T-helper 2 cell treated with Interferon-gamma antibody and Interleukin-4, amounts not matched to agents 5 μg/mL and 100 μg/mL, for 36 hours (primary cell): Measurements from ENCODE around the gene SCAANT1.

Experiments used
- DNase-seq: peaks from one replicate; pipeline ENCODE4 v3.0.0; 2021; ENCODE audit warnings: low spot score
- H3K27ac Mint-ChIP-seq: one replicate; pipeline ENCODE4 v1.8.0; 2021; ENCODE audit warnings: mild to moderate bottlenecking, mixed read lengths
- H3K27me3 Mint-ChIP-seq: one replicate; pipeline ENCODE4 v1.8.0; 2021; ENCODE audit warnings: low read depth, mixed read lengths
- H3K36me3 Mint-ChIP-seq: one replicate; pipeline ENCODE4 v1.8.0; 2021; ENCODE audit warnings: low read depth, mixed read lengths
- H3K4me1 Mint-ChIP-seq: one replicate; pipeline ENCODE4 v1.8.0; 2021; ENCODE audit warnings: low read depth, mixed read lengths
- H3K4me3 Mint-ChIP-seq: one replicate; pipeline ENCODE4 v1.8.0; 2022; ENCODE audit warnings: mild to moderate bottlenecking, moderate library complexity, mixed read lengths
- H3K9me3 Mint-ChIP-seq: one replicate; pipeline ENCODE4 v1.8.0; 2021; ENCODE audit warnings: mixed read lengths

Gene SCAANT1

GRCh38 chr3:63945558-63946096 lies 33.4 kb upstream of the SCAANT1 start:
- H3K27ac Mint-ChIP-seq: peak overlapping the region; percentile 2
- peaks cover 19% of the 10 kb centered on the region for H3K36me3 Mint-ChIP-seq

GRCh38 chr3:63943678-63944077 lies 31.5 kb upstream of the SCAANT1 start:
- H3K4me3 Mint-ChIP-seq: no peak overlapping the region
- DNase-seq: no peak
- no peaks in the 10 kb centered on the region for H3K27me3 Mint-ChIP-seq
- H3K27ac Mint-ChIP-seq: peak overlapping the region; percentile 0
- peaks cover 22% of the 10 kb centered on the region for H3K36me3 Mint-ChIP-seq
- H3K9me3 Mint-ChIP-seq: no peaks in the 10 kb centered on the region
- peaks cover 46% of the 10 kb centered on the region for H3K4me1 Mint-ChIP-seq

More at GRCh38 chr3:63945558-63946096, 33.4 kb upstream of the SCAANT1 start:
- DNase-seq: no peak
- Mint-ChIP-seq H3K4me3 (no peak overlapping the region), H3K9me3 (no peaks in the 10 kb centered on the region), H3K4me1 (peaks cover 49% of the 10 kb centered on the region), H3K27me3 (no peaks in the 10 kb centered on the region)

- no peak for DNase-seq
- Mint-ChIP-seq H3K27me3 (no peaks in the 10 kb centered on the region), H3K27ac (no peak overlapping the region), H3K4me3 (no peak overlapping the region), H3K9me3 (no peaks in the 10 kb centered on the region), H3K4me1 (peaks cover 46% of the 10 kb centered on the region), H3K36me3 (peaks cover 24% of the 10 kb centered on the region)
Observed at GRCh38 chr3:63942528-63942927, 30.3 kb upstream of the SCAANT1 start.

GRCh38 chr3:63940389-63940757 lies 28.2 kb upstream of the SCAANT1 start:
- no peak for DNase-seq
- peaks cover 19% of the 10 kb centered on the region for H3K36me3 Mint-ChIP-seq
- H3K27ac Mint-ChIP-seq: no peak overlapping the region
- no peak overlapping the region for H3K4me3 Mint-ChIP-seq
- H3K9me3 Mint-ChIP-seq: no peaks in the 10 kb centered on the region
- no peaks in the 10 kb centered on the region for H3K27me3 Mint-ChIP-seq
- peaks cover 38% of the 10 kb centered on the region for H3K4me1 Mint-ChIP-seq

- no peak for DNase-seq
- H3K9me3 Mint-ChIP-seq: no peaks in the 10 kb centered on the region
- no peaks in the 10 kb centered on the region for H3K27me3 Mint-ChIP-seq
- H3K27ac Mint-ChIP-seq: peak overlapping the region; percentile 28
- peaks cover 19% of the 10 kb centered on the region for H3K36me3 Mint-ChIP-seq
- H3K4me3 Mint-ChIP-seq: no peak overlapping the region
- H3K4me1 Mint-ChIP-seq: peaks cover 48% of the 10 kb centered on the region
Observed at GRCh38 chr3:63937661-63938651, 25.8 kb upstream of the SCAANT1 start.

GRCh38 chr3:63936925-63937324 lies 24.7 kb upstream of the SCAANT1 start:
- Mint-ChIP-seq H3K4me1 (peaks cover 53% of the 10 kb centered on the region), H3K36me3 (peaks cover 21% of the 10 kb centered on the region), H3K27ac (no peak overlapping the region)

GRCh38 chr3:63934041-63934866 lies 22.1 kb upstream of the SCAANT1 start:
- H3K9me3 Mint-ChIP-seq: no peaks in the 10 kb centered on the region
- H3K4me1 Mint-ChIP-seq: peaks cover 53% of the 10 kb centered on the region
- H3K4me3 Mint-ChIP-seq: peak overlapping the region; percentile 56
- peaks cover 22% of the 10 kb centered on the region for H3K36me3 Mint-ChIP-seq
- no peaks in the 10 kb centered on the region for H3K27me3 Mint-ChIP-seq
- peak overlapping the region; percentile 73 for H3K27ac Mint-ChIP-seq
- no peak for DNase-seq

More at GRCh38 chr3:63936925-63937324, 24.7 kb upstream of the SCAANT1 start:
- Mint-ChIP-seq H3K27me3 (no peaks in the 10 kb centered on the region), H3K9me3 (no peaks in the 10 kb centered on the region), H3K4me3 (no peak overlapping the region)
- DNase-seq: no peak

GRCh38 chr3:63933459-63933858 lies 21.3 kb upstream of the SCAANT1 start:
- H3K36me3 Mint-ChIP-seq: peaks cover 19% of the 10 kb centered on the region
- H3K4me3 Mint-ChIP-seq: peak overlapping the region; percentile 42

GRCh38 chr3:63932509-63933212 lies 20.5 kb upstream of the SCAANT1 start:
- Mint-ChIP-seq H3K27me3 (no peaks in the 10 kb centered on the region), H3K36me3 (peaks cover 19% of the 10 kb centered on the region), H3K9me3 (no peaks in the 10 kb centered on the region), H3K27ac (peak overlapping the region; percentile 47), H3K4me1 (peaks cover 44% of the 10 kb centered on the region), H3K4me3 (peak overlapping the region; percentile 5)
- DNase-seq: no peak

More at GRCh38 chr3:63933459-63933858, 21.3 kb upstream of the SCAANT1 start:
- Mint-ChIP-seq H3K27ac (peak overlapping the region; percentile 52), H3K27me3 (no peaks in the 10 kb centered on the region), H3K9me3 (no peaks in the 10 kb centered on the region), H3K4me1 (peaks cover 50% of the 10 kb centered on the region)
- no peak for DNase-seq

- no peak overlapping the region for H3K27ac Mint-ChIP-seq
- H3K9me3 Mint-ChIP-seq: no peaks in the 10 kb centered on the region
- peaks cover 34% of the 10 kb centered on the region for H3K4me1 Mint-ChIP-seq
- no peaks in the 10 kb centered on the region for H3K27me3 Mint-ChIP-seq
- H3K4me3 Mint-ChIP-seq: no peak overlapping the region
- DNase-seq: no peak
- peaks cover 27% of the 10 kb centered on the region for H3K36me3 Mint-ChIP-seq
Observed at GRCh38 chr3:63931290-63931689, 19.1 kb upstream of the SCAANT1 start.

GRCh38 chr3:63927422-63928280 lies 15.5 kb upstream of the SCAANT1 start:
- Mint-ChIP-seq H3K27ac (no peak overlapping the region), H3K4me3 (no peak overlapping the region)

GRCh38 chr3:63926309-63926708 lies 14.1 kb upstream of the SCAANT1 start:
- H3K4me1 Mint-ChIP-seq: peaks cover 7% of the 10 kb centered on the region
- no peaks in the 10 kb centered on the region for H3K27me3 Mint-ChIP-seq
- no peak overlapping the region for H3K27ac Mint-ChIP-seq
- DNase-seq: no peak
- H3K9me3 Mint-ChIP-seq: no peaks in the 10 kb centered on the region
- H3K4me3 Mint-ChIP-seq: no peak overlapping the region
- peaks cover 49% of the 10 kb centered on the region for H3K36me3 Mint-ChIP-seq

More at GRCh38 chr3:63927422-63928280, 15.5 kb upstream of the SCAANT1 start:
- Mint-ChIP-seq H3K36me3 (peaks cover 41% of the 10 kb centered on the region), H3K27me3 (no peaks in the 10 kb centered on the region), H3K9me3 (no peaks in the 10 kb centered on the region), H3K4me1 (peaks cover 10% of the 10 kb centered on the region)
- no peak for DNase-seq
